ENCODE data around the gene UBXN7. TPM values are rescaled to one million over a fixed set of nuclear protein-coding genes. Genes with fewer than 3 reads are reported as not detected.
A peak's percentile ranks its signal among the peaks of the same experiment; 100 is the strongest.

The UBXN7 gene
- total RNA-seq, 1 experiment from 2014 or later: 99.6 TPM

DNA sequence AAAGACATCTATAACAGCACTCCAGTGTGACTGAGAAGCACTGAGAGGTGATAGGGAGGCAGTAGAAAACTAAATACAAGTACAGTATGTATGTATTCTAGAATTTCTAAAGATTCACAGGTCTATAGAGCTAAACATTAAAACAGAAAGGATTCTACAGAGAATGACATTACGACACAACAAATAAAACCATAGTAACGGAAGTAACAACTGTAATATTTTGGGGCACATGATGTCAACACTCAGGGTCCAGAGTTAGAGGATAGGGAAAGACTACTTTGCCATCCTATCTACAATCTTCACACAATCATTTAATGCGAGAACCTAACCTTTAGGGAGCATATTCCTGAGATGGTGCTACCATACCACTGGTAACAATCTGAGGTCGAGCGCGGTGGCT lies 13.6 kb downstream of the UBXN7 start:
- H3K36me3 Mint-ChIP-seq: no peaks in the 10 kb centered on the region
- H3K27me3 Mint-ChIP-seq (ENCODE audit: low read depth): no peaks in the 10 kb centered on the region
- DNase-seq (ENCODE audit: low spot score) (no peak), ATAC-seq (no peak)
- peak overlapping the region; percentile 59 for H3K27ac Mint-ChIP-seq
- no peaks in the 10 kb centered on the region for H3K9me3 Mint-ChIP-seq
- TF ChIP-seq, protein P1, sequence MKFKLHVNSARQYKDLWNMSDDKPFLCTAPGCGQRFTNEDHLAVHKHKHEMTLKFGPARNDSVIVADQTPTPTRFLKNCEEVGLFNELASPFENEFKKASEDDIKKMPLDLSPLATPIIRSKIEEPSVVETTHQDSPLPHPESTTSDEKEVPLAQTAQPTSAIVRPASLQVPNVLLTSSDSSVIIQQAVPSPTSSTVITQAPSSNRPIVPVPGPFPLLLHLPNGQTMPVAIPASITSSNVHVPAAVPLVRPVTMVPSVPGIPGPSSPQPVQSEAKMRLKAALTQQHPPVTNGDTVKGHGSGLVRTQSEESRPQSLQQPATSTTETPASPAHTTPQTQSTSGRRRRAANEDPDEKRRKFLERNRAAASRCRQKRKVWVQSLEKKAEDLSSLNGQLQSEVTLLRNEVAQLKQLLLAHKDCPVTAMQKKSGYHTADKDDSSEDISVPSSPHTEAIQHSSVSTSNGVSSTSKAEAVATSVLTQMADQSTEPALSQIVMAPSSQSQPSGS (CRISPR knock-in tag; IDR thresholded peaks at IDR 0.05; ENCODE audit: borderline replicate concordance, low read depth): no peak
- TF ChIP-seq JUN (CRISPR knock-in tag; IDR thresholded peaks at IDR 0.05) (no peak), NFYB (CRISPR knock-in tag; conservative IDR thresholded peaks at IDR 0.05; ENCODE audit: low read depth) (no peak), NR2C2 (CRISPR knock-in tag; IDR thresholded peaks at IDR 0.05) (no peak), GTF2I (CRISPR knock-in tag; conservative IDR thresholded peaks at IDR 0.05) (no peak), KAT7 (CRISPR knock-in tag; IDR thresholded peaks at IDR 0.05; ENCODE audit: borderline replicate concordance) (no peak), CREM (CRISPR knock-in tag; IDR thresholded peaks at IDR 0.05) (no peak), TEAD4 (CRISPR knock-in tag; IDR thresholded peaks at IDR 0.05) (no peak), SP1 (CRISPR knock-in tag; conservative IDR thresholded peaks at IDR 0.05) (no peak)
- TF ChIP-seq, protein P2, sequence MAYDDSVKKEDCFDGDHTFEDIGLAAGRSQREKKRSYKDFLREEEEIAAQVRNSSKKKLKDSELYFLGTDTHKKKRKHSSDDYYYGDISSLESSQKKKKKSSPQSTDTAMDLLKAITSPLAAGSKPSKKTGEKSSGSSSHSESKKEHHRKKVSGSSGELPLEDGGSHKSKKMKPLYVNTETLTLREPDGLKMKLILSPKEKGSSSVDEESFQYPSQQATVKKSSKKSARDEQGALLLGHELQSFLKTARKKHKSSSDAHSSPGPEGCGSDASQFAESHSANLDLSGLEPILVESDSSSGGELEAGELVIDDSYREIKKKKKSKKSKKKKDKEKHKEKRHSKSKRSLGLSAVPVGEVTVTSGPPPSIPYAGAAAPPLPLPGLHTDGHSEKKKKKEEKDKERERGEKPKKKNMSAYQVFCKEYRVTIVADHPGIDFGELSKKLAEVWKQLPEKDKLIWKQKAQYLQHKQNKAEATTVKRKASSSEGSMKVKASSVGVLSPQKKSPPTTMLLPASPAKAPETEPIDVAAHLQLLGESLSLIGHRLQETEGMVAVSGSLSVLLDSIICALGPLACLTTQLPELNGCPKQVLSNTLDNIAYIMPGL (CRISPR knock-in tag; IDR thresholded peaks at IDR 0.05): no peak
- TF ChIP-seq, protein P3, sequence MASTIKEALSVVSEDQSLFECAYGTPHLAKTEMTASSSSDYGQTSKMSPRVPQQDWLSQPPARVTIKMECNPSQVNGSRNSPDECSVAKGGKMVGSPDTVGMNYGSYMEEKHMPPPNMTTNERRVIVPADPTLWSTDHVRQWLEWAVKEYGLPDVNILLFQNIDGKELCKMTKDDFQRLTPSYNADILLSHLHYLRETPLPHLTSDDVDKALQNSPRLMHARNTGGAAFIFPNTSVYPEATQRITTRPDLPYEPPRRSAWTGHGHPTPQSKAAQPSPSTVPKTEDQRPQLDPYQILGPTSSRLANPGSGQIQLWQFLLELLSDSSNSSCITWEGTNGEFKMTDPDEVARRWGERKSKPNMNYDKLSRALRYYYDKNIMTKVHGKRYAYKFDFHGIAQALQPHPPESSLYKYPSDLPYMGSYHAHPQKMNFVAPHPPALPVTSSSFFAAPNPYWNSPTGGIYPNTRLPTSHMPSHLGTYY (CRISPR knock-in tag; IDR thresholded peaks at IDR 0.05): no peak
- TF ChIP-seq, protein P4, sequence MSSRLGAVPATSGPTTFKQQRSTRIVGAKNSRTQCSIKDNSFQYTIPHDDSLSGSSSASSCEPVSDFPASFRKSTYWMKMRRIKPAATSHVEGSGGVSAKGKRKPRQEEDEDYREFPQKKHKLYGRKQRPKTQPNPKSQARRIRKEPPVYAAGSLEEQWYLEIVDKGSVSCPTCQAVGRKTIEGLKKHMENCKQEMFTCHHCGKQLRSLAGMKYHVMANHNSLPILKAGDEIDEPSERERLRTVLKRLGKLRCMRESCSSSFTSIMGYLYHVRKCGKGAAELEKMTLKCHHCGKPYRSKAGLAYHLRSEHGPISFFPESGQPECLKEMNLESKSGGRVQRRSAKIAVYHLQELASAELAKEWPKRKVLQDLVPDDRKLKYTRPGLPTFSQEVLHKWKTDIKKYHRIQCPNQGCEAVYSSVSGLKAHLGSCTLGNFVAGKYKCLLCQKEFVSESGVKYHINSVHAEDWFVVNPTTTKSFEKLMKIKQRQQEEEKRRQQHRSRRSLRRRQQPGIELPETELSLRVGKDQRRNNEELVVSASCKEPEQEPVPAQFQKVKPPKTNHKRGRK (CRISPR knock-in tag; IDR thresholded peaks at IDR 0.05; ENCODE audit: borderline replicate concordance): no peak
- TF ChIP-seq, protein P5, sequence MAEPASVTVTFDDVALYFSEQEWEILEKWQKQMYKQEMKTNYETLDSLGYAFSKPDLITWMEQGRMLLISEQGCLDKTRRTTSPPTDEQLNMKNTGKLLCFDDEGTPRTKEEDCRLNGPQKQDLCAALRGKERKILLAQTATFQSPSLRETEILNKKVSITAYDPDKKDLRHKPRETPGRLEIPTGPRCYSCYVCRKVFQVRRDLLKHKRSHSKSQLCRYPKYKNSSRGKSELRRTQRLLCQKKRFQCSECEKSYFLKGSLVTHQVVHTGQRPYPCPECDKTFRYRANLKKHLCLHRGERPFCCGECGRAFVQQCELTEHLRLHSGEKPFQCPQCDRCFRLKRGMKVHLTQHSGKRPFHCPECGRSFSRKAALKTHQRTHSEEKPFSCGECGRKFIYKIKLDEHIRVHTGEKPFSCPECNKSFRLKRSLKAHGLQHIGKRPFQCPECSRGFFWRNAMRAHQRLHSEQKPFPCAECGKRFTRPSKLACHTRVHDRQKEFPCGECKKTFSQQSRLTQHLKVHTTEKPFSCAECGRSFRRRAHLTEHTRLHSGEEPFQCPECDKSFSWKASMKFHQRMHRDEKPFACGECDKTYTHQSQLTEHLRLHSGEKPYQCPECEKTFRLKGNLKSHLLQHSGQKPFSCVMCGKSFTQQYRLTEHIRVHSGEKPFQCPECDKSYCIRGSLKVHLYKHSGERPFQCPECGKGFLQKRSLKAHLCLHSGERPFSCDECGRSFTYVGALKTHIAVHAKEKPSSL (CRISPR knock-in tag; conservative IDR thresholded peaks at IDR 0.05): no peak
- TF ChIP-seq, protein P6, sequence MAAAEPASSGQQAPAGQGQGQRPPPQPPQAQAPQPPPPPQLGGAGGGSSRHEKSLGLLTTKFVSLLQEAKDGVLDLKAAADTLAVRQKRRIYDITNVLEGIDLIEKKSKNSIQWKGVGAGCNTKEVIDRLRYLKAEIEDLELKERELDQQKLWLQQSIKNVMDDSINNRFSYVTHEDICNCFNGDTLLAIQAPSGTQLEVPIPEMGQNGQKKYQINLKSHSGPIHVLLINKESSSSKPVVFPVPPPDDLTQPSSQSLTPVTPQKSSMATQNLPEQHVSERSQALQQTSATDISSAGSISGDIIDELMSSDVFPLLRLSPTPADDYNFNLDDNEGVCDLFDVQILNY (CRISPR knock-in tag; IDR thresholded peaks at IDR 0.05): no peak
- TF ChIP-seq, protein P7, sequence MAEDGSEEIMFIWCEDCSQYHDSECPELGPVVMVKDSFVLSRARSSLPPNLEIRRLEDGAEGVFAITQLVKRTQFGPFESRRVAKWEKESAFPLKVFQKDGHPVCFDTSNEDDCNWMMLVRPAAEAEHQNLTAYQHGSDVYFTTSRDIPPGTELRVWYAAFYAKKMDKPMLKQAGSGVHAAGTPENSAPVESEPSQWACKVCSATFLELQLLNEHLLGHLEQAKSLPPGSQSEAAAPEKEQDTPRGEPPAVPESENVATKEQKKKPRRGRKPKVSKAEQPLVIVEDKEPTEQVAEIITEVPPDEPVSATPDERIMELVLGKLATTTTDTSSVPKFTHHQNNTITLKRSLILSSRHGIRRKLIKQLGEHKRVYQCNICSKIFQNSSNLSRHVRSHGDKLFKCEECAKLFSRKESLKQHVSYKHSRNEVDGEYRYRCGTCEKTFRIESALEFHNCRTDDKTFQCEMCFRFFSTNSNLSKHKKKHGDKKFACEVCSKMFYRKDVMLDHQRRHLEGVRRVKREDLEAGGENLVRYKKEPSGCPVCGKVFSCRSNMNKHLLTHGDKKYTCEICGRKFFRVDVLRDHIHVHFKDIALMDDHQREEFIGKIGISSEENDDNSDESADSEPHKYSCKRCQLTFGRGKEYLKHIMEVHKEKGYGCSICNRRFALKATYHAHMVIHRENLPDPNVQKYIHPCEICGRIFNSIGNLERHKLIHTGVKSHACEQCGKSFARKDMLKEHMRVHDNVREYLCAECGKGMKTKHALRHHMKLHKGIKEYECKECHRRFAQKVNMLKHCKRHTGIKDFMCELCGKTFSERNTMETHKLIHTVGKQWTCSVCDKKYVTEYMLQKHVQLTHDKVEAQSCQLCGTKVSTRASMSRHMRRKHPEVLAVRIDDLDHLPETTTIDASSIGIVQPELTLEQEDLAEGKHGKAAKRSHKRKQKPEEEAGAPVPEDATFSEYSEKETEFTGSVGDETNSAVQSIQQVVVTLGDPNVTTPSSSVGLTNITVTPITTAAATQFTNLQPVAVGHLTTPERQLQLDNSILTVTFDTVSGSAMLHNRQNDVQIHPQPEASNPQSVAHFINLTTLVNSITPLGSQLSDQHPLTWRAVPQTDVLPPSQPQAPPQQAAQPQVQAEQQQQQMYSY (CRISPR knock-in tag; IDR thresholded peaks at IDR 0.05): no peak
- ChIA-PET POLR2A (no interaction called here), CTCF (no interaction called here)
- H3K4me3 Mint-ChIP-seq: no peak overlapping the region
- H3K4me1 Mint-ChIP-seq: peaks cover 24% of the 10 kb centered on the region
